CD4-positive, alpha-beta T cell treated with Interleukin-17A for 4 hours (primary cell): ENCODE results near the gene PDE4D.
"Not testable (repeated sequence)": the region's sequence is repeated elsewhere in the genome, so short reads cannot be mapped to it uniquely, and the experiment has no call there.

ENCODE experiments used
- DNase-seq: peaks from one replicate; pipeline ENCODE4 v3.0.0-alpha.2; 2020; ENCODE audit warnings: mixed read lengths

PDE4D gene

GRCh38 chr5:59496524-59497134 is 396.9 kb downstream of the PDE4D start:
- no peak for DNase-seq

- no peak for DNase-seq
Measured at GRCh38 chr5:59491945-59492344, 401.6 kb downstream of the PDE4D start.

- no peak for DNase-seq
Measured at GRCh38 chr5:59489551-59489950, 404.0 kb downstream of the PDE4D start.

- no peak for DNase-seq
Measured at GRCh38 chr5:59487772-59488729, 405.5 kb downstream of the PDE4D start.

- no peak for DNase-seq
Measured at GRCh38 chr5:59487068-59487686, 406.3 kb downstream of the PDE4D start.

GRCh38 chr5:59486508-59486907 is 407.0 kb downstream of the PDE4D start:
- DNase-seq, result no peak

GRCh38 chr5:59485629-59486439 is 407.7 kb downstream of the PDE4D start:
- DNase-seq, result no peak

GRCh38 chr5:59485107-59485506 is 408.4 kb downstream of the PDE4D start:
- DNase-seq, result no peak

GRCh38 chr5:59484618-59485017 is 408.9 kb downstream of the PDE4D start:
- DNase-seq, result no peak

- DNase-seq, result no peak
Measured at GRCh38 chr5:59483971-59484472, 409.5 kb downstream of the PDE4D start.

- DNase-seq, result no peak
Measured at GRCh38 chr5:59479086-59479485, 414.4 kb downstream of the PDE4D start.

GRCh38 chr5:59474324-59474723 is 419.2 kb downstream of the PDE4D start:
- no peak for DNase-seq

GRCh38 chr5:59473611-59474010 is 419.9 kb downstream of the PDE4D start:
- DNase-seq, result no peak

GRCh38 chr5:59471463-59471862 is 422.1 kb downstream of the PDE4D start:
- no peak for DNase-seq

- DNase-seq, result no peak
Measured at GRCh38 chr5:59467969-59468368, 425.6 kb downstream of the PDE4D start.

- no peak for DNase-seq
Measured at GRCh38 chr5:59466271-59466670, 427.3 kb downstream of the PDE4D start.

GRCh38 chr5:59464969-59465368 is 428.6 kb downstream of the PDE4D start:
- no peak for DNase-seq

- DNase-seq, result not testable (repeated sequence)
Measured at GRCh38 chr5:59463618-59464166, 429.8 kb downstream of the PDE4D start.

GRCh38 chr5:59462956-59463355 is 430.6 kb downstream of the PDE4D start:
- no peak for DNase-seq

- DNase-seq, result no peak
Measured at GRCh38 chr5:59460368-59461153, 433.0 kb downstream of the PDE4D start.

- DNase-seq, result no peak
Measured at GRCh38 chr5:59458966-59459729, 434.4 kb downstream of the PDE4D start.
